Measurements from ENCODE around the gene SCAMP3.
A peak's percentile ranks its signal among the peaks of the same experiment; 100 is the strongest.
"Not testable (repeated sequence)": the region's sequence is repeated elsewhere in the genome, so short reads cannot be mapped to it uniquely, and the experiment has no call there.

The SCAMP3 gene

DNA sequence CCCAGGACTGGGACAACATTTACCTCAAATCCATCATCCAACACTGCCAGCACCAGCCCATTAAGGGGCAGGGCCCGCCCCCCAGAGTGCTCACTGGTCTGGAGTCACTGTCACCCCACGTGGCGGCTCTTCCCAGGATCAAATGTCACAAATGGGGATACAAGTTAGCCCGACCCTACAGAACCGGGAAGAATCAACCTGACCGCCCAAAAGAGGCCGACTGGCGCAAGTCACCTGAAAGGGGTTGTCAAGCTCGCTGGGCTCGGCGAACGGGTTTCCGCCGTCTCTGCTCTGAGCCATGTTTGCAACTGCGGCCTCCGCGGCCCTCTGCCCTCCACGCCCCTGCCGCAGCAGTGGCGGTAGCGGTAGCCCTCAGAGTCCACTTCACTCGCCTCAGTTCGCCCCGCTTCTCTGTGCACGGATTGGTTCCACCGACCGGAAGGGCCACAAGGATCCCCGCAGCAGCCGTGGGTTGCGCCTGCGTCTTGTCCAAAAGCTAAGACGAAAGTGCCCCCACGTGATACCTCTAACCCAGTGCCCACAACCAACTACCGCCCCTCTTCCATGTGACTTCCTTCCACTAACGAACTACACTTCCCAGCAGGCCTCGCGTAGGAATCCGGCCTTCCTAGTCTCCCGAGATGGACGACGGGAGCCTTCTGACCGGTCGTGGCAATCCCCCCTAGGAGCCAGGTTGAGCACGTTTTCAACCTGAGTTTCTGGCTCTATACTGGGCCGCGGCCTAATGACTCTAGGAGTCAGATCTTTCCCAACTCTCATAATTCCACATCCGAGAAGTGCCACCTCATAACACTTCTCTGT is at the start of gene SCAMP3:
Gene SCAMP3, minus strand, starts transcription at position 509 of the 822 bp plus-strand sequence. Its CDS starts 209 bp downstream, at position 300.
- peak; percentile 67 to 76 for DNase-seq (ENCODE audit: low read depth in 2 of 2)

DNA sequence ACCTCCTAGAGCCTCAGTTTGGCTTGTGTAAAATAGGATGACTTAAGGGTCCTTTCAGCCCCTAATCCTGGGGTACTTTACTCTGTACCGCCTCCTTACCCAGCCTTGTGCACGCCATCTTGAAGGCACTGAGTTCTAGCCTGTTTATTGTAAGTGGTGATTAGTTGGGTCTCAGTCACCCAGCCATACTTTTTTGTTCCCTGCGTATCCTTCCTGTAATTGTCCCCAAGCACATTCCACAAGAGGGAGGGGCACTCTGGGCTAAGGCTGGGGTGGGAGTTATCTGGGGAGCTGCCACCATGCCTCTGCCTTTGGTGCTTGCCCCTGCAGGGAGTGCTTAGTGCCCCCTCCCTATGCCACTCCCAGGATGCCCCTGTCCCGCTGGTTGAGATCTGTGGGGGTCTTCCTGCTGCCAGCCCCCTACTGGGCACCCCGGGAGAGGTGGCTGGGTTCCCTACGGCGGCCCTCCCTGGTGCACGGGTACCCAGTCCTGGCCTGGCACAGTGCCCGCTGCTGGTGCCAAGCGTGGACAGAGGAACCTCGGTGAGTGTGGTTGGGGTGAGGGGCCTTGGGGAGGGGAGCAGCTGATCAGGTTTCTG is 47.4 kb upstream of the SCAMP3 start:
- DNase-seq (ENCODE audit: low read depth in 2 of 2), result no peak

DNA sequence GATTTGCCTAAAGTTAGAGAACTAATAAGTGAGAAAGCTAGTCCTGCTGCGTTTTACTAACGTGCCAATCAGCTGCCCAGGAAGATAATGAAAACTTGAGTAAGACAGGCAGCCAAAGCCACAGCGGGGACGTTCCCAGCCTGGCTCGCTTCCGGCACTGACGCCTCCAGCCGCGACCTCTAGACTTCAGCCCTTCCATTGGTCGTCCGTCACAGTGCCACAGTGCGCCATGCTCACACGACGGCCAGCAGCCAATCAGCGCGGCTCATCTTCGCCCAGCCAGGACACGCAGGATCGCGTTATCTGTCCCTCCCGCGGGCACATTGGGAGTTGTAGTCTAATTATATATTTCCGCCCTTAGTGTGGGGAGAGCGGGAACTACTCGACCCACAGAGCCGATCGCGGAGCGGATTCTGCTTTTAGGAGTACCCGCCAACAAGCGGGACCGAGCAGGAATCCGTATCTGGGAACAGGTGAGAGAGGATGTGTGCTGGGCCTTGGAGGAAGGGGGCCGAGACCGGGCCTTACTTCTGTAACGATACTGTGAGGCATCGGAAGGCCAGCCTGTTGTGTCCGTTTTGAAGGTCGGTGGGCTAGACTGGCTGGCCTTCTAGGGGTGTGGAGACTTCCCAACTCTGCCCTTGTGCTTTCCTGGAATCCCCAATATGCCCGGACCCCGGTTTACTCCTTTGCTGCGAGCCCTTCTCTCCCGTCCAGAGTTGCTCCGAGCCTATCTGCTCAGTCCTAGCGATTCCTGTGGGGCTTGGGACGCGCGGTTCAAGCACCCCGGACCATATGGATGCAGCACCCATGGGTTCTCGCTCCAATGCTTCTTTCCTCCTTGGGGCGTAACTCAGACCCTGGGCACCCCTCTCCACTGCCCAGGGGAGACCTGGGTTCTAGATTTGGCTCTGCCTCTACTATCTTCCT is 46.6 kb upstream of the SCAMP3 start, which contains the start of gene FDPS:
Gene FDPS, plus strand, starts transcription at position 374 of the 930 bp plus-strand sequence. CDS start 924 bp downstream, outside the sequence.
- peak; percentile 88 to 93 for DNase-seq (ENCODE audit: low read depth in 2 of 2)

DNA sequence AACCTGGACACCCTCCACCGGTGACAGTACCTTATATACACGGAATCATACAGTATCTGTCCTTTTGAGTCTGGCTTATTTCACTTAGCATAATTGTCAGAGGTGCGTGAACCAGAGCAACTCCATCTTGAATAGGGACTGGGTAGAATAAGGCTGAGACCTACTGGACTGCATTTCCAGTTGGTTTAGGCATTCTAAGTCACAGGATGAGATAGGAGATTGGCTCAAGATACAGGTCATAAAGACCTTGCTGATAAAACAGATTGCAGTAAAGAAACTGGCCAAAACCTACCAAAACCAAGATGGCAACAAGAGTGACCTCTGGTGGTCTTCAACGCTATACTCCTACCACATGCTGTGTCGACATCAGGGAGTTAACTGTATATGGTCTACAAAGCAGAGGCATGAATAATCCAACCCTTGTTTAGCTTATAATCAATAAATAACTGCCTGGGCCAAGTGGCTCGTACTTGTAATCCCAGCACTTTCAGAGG is 45.1 kb upstream of the SCAMP3 start:
- no peak for DNase-seq (ENCODE audit: low read depth in 2 of 2)

GRCh38 chr1:155305881-155306391 is 43.8 kb upstream of the SCAMP3 start:
- DNase-seq (ENCODE audit: low read depth in 2 of 2), result no peak

DNA sequence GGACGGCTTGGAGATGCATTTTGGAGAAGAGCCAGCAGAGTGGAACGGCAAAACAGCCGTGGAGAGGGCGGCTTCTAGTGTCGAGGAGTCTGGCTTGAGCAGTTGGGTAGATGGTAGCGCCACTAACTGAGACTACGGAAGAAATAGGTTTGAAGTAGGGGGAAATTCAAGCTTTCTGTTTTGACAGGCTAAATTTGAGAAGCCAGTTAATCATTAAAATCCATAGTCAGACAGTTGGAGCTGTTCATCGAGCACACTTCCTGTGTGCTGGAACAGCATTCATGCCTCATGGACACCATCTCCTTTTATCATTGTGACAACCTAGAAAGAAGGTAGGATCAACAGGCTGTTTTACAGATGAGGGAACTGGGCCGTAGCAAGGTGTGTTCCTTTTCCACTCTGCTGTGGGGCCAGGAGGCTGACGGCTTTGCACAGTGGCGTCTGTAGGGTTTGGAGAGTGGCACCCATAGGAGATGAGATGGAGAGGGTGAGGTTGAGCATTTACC is 42.5 kb upstream of the SCAMP3 start:
- DNase-seq (ENCODE audit: low read depth in 2 of 2), result no peak

DNA sequence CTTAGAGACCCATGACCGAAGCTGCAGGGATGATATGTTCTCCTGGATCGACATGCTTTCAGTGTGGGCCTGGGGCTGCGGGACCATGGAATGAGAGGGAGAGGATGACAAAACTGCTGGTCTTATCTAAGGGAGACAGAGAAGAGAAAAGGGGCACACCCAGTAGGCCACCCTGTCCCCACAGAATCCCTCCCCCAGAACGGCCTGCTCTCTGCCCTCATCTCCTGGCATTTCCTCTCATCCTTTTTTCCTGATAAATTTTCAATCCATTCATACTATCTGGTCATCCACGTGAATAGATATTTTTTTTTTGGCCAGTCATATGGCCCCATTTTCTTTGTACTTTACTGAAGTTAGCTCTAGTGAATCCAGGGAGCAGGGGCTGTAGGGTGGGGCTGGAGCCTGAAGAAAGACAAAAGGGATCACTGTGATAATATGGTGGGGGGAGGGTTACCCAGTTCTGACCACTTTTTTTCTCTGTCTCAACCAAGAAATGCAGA is 39.2 kb upstream of the SCAMP3 start, which contains the start of gene PKLR:
Gene PKLR, minus strand, starts transcription at position 97 of the 500 bp plus-strand sequence. Its CDS starts 43 bp downstream, at position 54.
- no peak for DNase-seq (ENCODE audit: low read depth in 2 of 2)

DNA sequence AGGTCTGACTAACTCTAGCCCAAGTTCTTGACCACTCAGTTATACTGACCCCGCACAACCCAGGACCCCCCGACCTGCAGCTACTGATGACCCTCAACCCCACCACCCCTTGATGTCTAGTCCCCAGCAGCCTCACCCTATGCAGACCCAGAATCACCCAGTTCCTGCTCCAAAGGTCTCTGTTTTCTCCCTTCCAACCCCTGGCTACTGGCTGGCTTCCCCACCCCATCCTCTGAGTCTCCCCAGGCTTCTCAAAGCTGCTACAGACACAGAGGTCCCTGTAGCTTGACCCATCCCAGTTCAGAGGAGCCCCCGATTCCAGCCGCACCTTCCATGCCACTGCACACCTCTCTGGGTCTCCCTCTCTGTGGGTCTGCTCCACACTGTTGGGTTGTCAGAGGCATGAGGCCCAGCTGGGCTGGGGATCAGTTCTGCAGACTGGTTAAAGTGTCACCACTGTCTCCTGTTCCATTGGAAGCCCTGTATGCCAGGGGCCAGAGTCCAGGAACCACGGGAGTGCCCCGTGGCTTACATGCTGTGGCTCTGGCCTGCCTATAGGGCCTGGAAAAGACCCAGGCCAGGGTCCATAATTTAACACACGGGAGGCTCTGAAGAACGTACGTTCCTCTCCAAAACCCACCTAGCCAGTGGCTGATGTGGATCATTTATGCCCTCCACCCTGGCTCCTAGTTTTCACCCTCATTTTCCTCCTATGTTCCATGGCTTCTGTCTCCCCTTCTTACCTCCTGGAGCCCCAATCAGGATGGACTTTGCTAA is 38.6 kb upstream of the SCAMP3 start:
- DNase-seq (ENCODE audit: low read depth in 2 of 2), result no peak

DNA sequence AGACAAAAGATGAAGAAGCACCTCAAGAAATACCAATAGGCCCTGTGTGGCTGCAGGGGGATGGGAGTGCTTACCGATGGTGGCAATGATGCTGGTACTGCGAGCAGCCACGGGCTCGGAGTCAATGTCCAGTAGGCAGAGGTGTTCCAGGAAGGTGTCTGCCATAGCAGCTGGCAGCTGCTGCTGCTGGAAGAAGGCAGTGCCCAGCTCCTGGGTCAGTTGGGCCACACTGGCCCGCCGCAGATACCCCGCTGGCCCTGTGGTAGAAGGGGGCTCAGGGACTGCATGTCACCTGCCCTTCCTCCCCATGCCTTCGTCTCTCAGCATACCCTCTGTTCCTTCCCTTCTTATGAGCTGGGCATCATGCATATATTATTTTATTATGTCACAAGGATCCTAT is 37.9 kb upstream of the SCAMP3 start:
- DNase-seq (ENCODE audit: low read depth in 2 of 2), result no peak

GRCh38 chr1:155297384-155297783 is 35.2 kb upstream of the SCAMP3 start:
- DNase-seq (ENCODE audit: low read depth in 2 of 2), result no peak

GRCh38 chr1:155296661-155297060 is 34.5 kb upstream of the SCAMP3 start:
- DNase-seq (ENCODE audit: low read depth in 2 of 2), result no peak

- no peak for DNase-seq (ENCODE audit: low read depth in 2 of 2)
Measured at GRCh38 chr1:155295942-155296267, 33.7 kb upstream of the SCAMP3 start.

GRCh38 chr1:155295183-155295941 is 33.2 kb upstream of the SCAMP3 start:
- no peak for DNase-seq (ENCODE audit: low read depth in 2 of 2)

- DNase-seq (ENCODE audit: low read depth in 2 of 2), result no peak
Measured at GRCh38 chr1:155294520-155295182, 32.5 kb upstream of the SCAMP3 start.

DNA sequence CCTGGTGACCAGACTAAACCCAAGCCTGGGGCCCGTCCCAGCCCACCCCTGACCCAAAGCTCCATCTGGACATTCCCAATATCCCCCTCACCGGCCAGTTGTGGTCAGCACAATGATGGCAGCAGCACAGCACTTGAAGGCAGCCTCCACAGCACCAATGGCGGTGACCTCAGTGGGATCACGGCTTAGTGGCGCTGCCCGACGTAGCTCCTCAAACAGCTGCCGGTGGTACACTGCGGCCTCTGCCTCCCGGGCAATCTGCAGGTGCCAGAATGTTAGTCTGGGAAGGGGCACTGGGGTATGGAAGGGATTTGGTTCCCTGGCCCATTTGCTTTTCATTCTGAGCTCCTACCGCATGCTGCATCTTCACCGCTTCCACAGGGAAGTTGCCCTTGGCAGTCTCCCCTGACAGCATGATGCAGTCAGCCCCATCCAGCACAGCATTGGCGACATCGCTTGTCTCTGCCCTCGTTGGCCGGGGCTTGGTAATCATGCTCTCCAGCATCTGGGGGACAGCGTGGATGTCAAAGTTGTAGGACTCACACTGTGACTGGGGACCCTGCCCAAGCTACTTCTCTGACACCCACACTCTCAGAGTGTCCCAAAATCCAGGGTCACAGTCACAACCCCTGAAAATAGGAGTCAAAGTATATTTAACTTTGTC is 31.1 kb upstream of the SCAMP3 start:
- DNase-seq (ENCODE audit: low read depth in 2 of 2), result no peak

DNA sequence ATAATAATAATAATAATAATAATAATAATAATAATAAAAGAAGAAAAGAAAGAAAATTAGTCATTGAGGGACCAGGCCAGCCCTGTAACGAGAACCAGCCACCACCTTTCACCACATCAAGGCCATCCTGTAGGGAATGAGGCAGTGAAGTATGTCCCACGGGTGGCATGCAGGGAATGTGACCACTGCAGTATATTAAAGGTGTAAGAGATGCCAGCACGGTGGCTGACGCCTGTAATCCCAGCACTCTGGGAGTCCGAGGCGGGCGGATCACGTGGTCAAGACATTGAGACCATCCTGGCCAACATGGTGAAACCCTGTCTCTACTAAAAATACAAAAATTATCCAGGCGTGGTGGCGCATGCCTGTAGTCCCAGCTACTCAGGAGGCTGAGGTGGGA is 28.8 kb upstream of the SCAMP3 start:
- DNase-seq (ENCODE audit: low read depth in 2 of 2), result not testable (repeated sequence)

DNA sequence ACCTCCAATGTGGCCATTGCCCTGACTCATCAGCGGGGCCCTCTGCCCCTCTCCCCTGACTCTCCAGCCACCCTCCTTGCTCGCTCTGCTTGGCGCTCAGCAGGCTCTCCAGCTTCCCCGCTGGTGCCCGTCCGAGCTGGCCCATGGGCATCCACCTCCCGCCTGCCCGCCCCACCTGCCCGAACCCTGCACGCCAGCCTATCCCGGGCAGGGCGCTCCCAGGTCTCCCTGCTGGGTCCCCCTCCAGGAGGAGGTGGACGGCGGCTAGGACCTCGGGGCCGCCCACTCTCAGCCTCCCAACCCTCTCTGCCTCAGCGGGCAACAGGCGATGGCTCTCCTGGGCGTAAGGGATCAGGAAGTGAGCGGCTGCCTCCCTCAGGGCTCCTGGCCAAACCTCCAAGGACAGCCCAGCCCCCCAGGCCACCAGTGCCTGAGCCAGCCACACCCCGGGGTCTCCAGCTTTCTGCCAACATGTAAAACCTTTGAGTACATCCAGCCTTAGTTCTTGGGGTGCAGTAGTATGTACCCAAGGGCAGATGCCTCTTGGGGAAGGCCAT is 25.9 kb upstream of the SCAMP3 start:
- DNase-seq (ENCODE audit: low read depth in 2 of 2), result no peak

- no peak for DNase-seq (ENCODE audit: low read depth in 2 of 2)
Measured at GRCh38 chr1:155286544-155286943, 24.4 kb upstream of the SCAMP3 start.

Data from stimulated activated CD8-positive, alpha-beta memory T cell treated with anti-CD3 and anti-CD28 coated beads, Interleukin-7, amount 100 ng/mL, for 1 hour (primary cell).